Rectal smooth muscle tissue (tissue), 1 donor: ENCODE data around the gene LEUTX.

Experiments
- H3K27ac ChIP-seq: one replicate; pipeline ENCODE4 v1.7.0; 2013; ENCODE audit warnings: low read depth, low read length, inconsistent platforms
- H3K27me3 ChIP-seq: one replicate; pipeline ENCODE4 v1.7.0; 2013; ENCODE audit warnings: low read length; ENCODE audit not compliant: control insufficient read depth, insufficient read depth
- H3K36me3 ChIP-seq: one replicate; pipeline ENCODE4 v1.7.0; 2013; ENCODE audit warnings: low read length; ENCODE audit not compliant: control insufficient read depth, insufficient read depth
- H3K4me1 ChIP-seq: one replicate; pipeline ENCODE4 v1.7.0; 2013; ENCODE audit warnings: low read length; ENCODE audit not compliant: control insufficient read depth, insufficient read depth
- H3K4me3 ChIP-seq: one replicate; pipeline ENCODE4 v1.7.0; 2013; ENCODE audit warnings: low read length
- H3K9ac ChIP-seq: one replicate; pipeline ENCODE4 v1.7.0; 2013; ENCODE audit warnings: low read length

Gene LEUTX

GRCh38 chr19:39828015-39828653, 49.5 kb downstream of the LEUTX start:
- Histone ChIP-seq H3K9ac (no peak overlapping the region), H3K36me3 (peaks cover 28% of the 10 kb centered on the region), H3K27me3 (no peaks in the 10 kb centered on the region), H3K4me1 (peaks cover 12% of the 10 kb centered on the region), H3K27ac (no peak overlapping the region), H3K4me3 (no peak overlapping the region)

- Histone ChIP-seq H3K27me3 (no peaks in the 10 kb centered on the region), H3K36me3 (peaks cover 28% of the 10 kb centered on the region), H3K4me1 (peaks cover 10% of the 10 kb centered on the region), H3K27ac (no peak overlapping the region), H3K4me3 (no peak overlapping the region), H3K9ac (no peak overlapping the region)
Measured at GRCh38 chr19:39828654-39829032, 50.0 kb downstream of the LEUTX start.

GRCh38 chr19:39829702-39830275, 51.1 kb downstream of the LEUTX start:
- no peak overlapping the region for H3K9ac ChIP-seq
- no peaks in the 10 kb centered on the region for H3K27me3 ChIP-seq
- peaks cover 28% of the 10 kb centered on the region for H3K36me3 ChIP-seq
- H3K4me3 ChIP-seq, result no peak overlapping the region
- no peak overlapping the region for H3K27ac ChIP-seq
- peaks cover 11% of the 10 kb centered on the region for H3K4me1 ChIP-seq

- Histone ChIP-seq H3K27ac (no peak overlapping the region), H3K27me3 (no peaks in the 10 kb centered on the region), H3K4me1 (peaks cover 11% of the 10 kb centered on the region), H3K36me3 (peaks cover 28% of the 10 kb centered on the region), H3K4me3 (no peak overlapping the region), H3K9ac (no peak overlapping the region)
Measured at GRCh38 chr19:39830406-39830805, 51.8 kb downstream of the LEUTX start.

- no peak overlapping the region for H3K27ac ChIP-seq
- no peaks in the 10 kb centered on the region for H3K27me3 ChIP-seq
- H3K36me3 ChIP-seq, result peaks cover 32% of the 10 kb centered on the region
- peaks cover 11% of the 10 kb centered on the region for H3K4me1 ChIP-seq
- no peak overlapping the region for H3K4me3 ChIP-seq
- H3K9ac ChIP-seq, result no peak overlapping the region
Measured at GRCh38 chr19:39830847-39831246, 52.2 kb downstream of the LEUTX start.

GRCh38 chr19:39831679-39832078, 53.0 kb downstream of the LEUTX start:
- Histone ChIP-seq H3K27me3 (no peaks in the 10 kb centered on the region), H3K4me1 (peaks cover 11% of the 10 kb centered on the region), H3K4me3 (no peak overlapping the region), H3K27ac (no peak overlapping the region), H3K36me3 (peaks cover 39% of the 10 kb centered on the region), H3K9ac (no peak overlapping the region)

- H3K27ac ChIP-seq, result no peak overlapping the region
- no peak overlapping the region for H3K9ac ChIP-seq
- peaks cover 43% of the 10 kb centered on the region for H3K36me3 ChIP-seq
- peaks cover 11% of the 10 kb centered on the region for H3K4me1 ChIP-seq
- H3K4me3 ChIP-seq, result peak overlapping the region; percentile 97
- no peaks in the 10 kb centered on the region for H3K27me3 ChIP-seq
Measured at GRCh38 chr19:39832341-39833083, 53.9 kb downstream of the LEUTX start.

- peaks cover 45% of the 10 kb centered on the region for H3K36me3 ChIP-seq
- H3K4me1 ChIP-seq, result peaks cover 11% of the 10 kb centered on the region
- H3K9ac ChIP-seq, result peak overlapping the region; percentile 38
- no peaks in the 10 kb centered on the region for H3K27me3 ChIP-seq
- H3K4me3 ChIP-seq, result peak overlapping the region; percentile 97
- H3K27ac ChIP-seq, result peak overlapping the region; percentile 73
Measured at GRCh38 chr19:39833160-39833463, 54.5 kb downstream of the LEUTX start.

- peaks cover 46% of the 10 kb centered on the region for H3K36me3 ChIP-seq
- peak within 1 kb of the TSS; percentile 97 for H3K4me3 ChIP-seq
- H3K4me1 ChIP-seq, result peaks cover 11% of the 10 kb centered on the region
- no peaks in the 10 kb centered on the region for H3K27me3 ChIP-seq
- peak within 1 kb of the TSS; percentile 38 for H3K9ac ChIP-seq
- peak within 1 kb of the TSS; percentile 73 for H3K27ac ChIP-seq
Measured at GRCh38 chr19:39833464-39834286, 55.0 kb downstream of the LEUTX start, which contains the start of gene DYRK1B. DYRK1B (minus strand) TSS chr19:39834162; CDS start chr19:39831867, 2,295 bp downstream.

- Histone ChIP-seq H3K36me3 (peaks cover 51% of the 10 kb centered on the region), H3K9ac (no peak overlapping the region), H3K4me3 (peak overlapping the region; percentile 97), H3K27ac (peak overlapping the region; percentile 73), H3K4me1 (peaks cover 11% of the 10 kb centered on the region), H3K27me3 (no peaks in the 10 kb centered on the region)
Measured at GRCh38 chr19:39834287-39834841, 55.7 kb downstream of the LEUTX start.
